Transverse colon (tissue), 3 donors: Measurements from ENCODE around the gene ENTHD1.

Experiments used
- EP300 ChIP-seq: sonication (generic); formaldehyde crosslinking; IDR thresholded peaks from one replicate; pipeline ENCODE4 v1.6.1; 2017; ENCODE audit warnings: antibody characterized with exemption, low read depth
- POLR2A ChIP-seq: fragments of 450-650 bp; IDR thresholded peaks from one replicate; pipeline ENCODE4 v1.6.1; 2016; ENCODE audit warnings: antibody characterized with exemption, mild to moderate bottlenecking, moderate library complexity
- TF ChIP-seq, protein P1 (sequence below), 5 experiments: fragments of 200-600 bp in 3 of 5; fragments of 450-650 bp in 2 of 5; sonication (generic) in 3 of 5; IDR thresholded peaks; 1 replicate in 2 of 5; 2 replicates in 3 of 5; pipeline ENCODE4 v1.5.1; 2016 to 2017; ENCODE audit warnings: antibody characterized with exemption in 5 of 5, inconsistent platforms in 3 of 5, mild to moderate bottlenecking in 2 of 5, moderate library complexity in 1 of 5

- TF ChIP-seq POLR2A (no peak), EP300 (no peak)
- TF ChIP-seq, protein P1, sequence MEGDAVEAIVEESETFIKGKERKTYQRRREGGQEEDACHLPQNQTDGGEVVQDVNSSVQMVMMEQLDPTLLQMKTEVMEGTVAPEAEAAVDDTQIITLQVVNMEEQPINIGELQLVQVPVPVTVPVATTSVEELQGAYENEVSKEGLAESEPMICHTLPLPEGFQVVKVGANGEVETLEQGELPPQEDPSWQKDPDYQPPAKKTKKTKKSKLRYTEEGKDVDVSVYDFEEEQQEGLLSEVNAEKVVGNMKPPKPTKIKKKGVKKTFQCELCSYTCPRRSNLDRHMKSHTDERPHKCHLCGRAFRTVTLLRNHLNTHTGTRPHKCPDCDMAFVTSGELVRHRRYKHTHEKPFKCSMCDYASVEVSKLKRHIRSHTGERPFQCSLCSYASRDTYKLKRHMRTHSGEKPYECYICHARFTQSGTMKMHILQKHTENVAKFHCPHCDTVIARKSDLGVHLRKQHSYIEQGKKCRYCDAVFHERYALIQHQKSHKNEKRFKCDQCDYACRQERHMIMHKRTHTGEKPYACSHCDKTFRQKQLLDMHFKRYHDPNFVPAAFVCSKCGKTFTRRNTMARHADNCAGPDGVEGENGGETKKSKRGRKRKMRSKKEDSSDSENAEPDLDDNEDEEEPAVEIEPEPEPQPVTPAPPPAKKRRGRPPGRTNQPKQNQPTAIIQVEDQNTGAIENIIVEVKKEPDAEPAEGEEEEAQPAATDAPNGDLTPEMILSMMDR (IDR thresholded peaks at IDR 0.05): no peak
These were observed 160.9 kb downstream of the ENTHD1 start for GRCh38 chr22:39732625-39733024.
